ENCODE data around the gene TSPAN3.
A peak's percentile ranks its signal among the peaks of the same experiment; 100 is the strongest.

TSPAN3 gene

GRCh38 chr15:77084436-77084835, 13.5 kb upstream of the TSPAN3 start:
- DNase-seq (ENCODE audit: low spot score), result no peak

- peak; percentile 95 for DNase-seq (ENCODE audit: low spot score)
Observed at GRCh38 chr15:77083381-77084160, 12.7 kb upstream of the TSPAN3 start.

- no peak for DNase-seq (ENCODE audit: low spot score)
Observed at GRCh38 chr15:77081971-77082370, 11.1 kb upstream of the TSPAN3 start.

GRCh38 chr15:77076323-77076915, 5.5 kb upstream of the TSPAN3 start:
- no peak for DNase-seq (ENCODE audit: low spot score)

GRCh38 chr15:77075528-77075927, 4.6 kb upstream of the TSPAN3 start:
- DNase-seq (ENCODE audit: low spot score), result no peak

- DNase-seq (ENCODE audit: low spot score), result no peak
Observed at GRCh38 chr15:77074350-77074749, 3.4 kb upstream of the TSPAN3 start.

GRCh38 chr15:77071305-77072223, 655 bp upstream of the TSPAN3 start:
- DNase-seq (ENCODE audit: low spot score), result no peak

GRCh38 chr15:77070180-77070494, 772 bp downstream of the TSPAN3 start:
- DNase-seq (ENCODE audit: low spot score), result no peak

GRCh38 chr15:77069521-77070121, 1.3 kb downstream of the TSPAN3 start:
- DNase-seq (ENCODE audit: low spot score), result peak; percentile 40

GRCh38 chr15:77068633-77069032, 2.3 kb downstream of the TSPAN3 start:
- no peak for DNase-seq (ENCODE audit: low spot score)

- no peak for DNase-seq (ENCODE audit: low spot score)
Observed at GRCh38 chr15:77067691-77068367, 3.1 kb downstream of the TSPAN3 start.

GRCh38 chr15:77066971-77067690, 3.8 kb downstream of the TSPAN3 start:
- DNase-seq (ENCODE audit: low spot score), result peak; percentile 61

- no peak for DNase-seq (ENCODE audit: low spot score)
Observed at GRCh38 chr15:77064539-77065308, 6.2 kb downstream of the TSPAN3 start.

- no peak for DNase-seq (ENCODE audit: low spot score)
Observed at GRCh38 chr15:77064063-77064462, 6.8 kb downstream of the TSPAN3 start.

- DNase-seq (ENCODE audit: low spot score), result no peak
Observed at GRCh38 chr15:77063249-77063648, 7.7 kb downstream of the TSPAN3 start.

- no peak for DNase-seq (ENCODE audit: low spot score)
Observed at GRCh38 chr15:77060546-77060945, 10.4 kb downstream of the TSPAN3 start.

GRCh38 chr15:77059786-77060361, 11.0 kb downstream of the TSPAN3 start:
- no peak for DNase-seq (ENCODE audit: low spot score)

- DNase-seq (ENCODE audit: low spot score), result no peak
Observed at GRCh38 chr15:77058468-77058867, 12.4 kb downstream of the TSPAN3 start.

GRCh38 chr15:77057685-77058084, 13.2 kb downstream of the TSPAN3 start:
- no peak for DNase-seq (ENCODE audit: low spot score)

- no peak for DNase-seq (ENCODE audit: low spot score)
Observed at GRCh38 chr15:77057072-77057471, 13.8 kb downstream of the TSPAN3 start.
